ENCODE measurements around the gene CADPS2. TPM values are rescaled to one million over a fixed set of nuclear protein-coding genes. Genes with fewer than 3 reads are reported as not detected.

The CADPS2 gene
- total and polyA plus RNA-seq, 7 donors, result 1.5 to 3.6 (median 2.1) TPM

- intact Hi-C loops (cut with DNase I), result no loop called here
- no peak overlapping the region for H3K4me3 ChIP-seq
- 58 to 69% (median 65%) methylated on average over 3 of the region's 3 CpGs for WGBS, 3 donors
- no peaks in the 10 kb centered on the region for H3K4me1 ChIP-seq
- no peak for TF ChIP-seq CTCF (IDR thresholded peaks at IDR 0.05)
- ATAC-seq, result no peak
- H3K27me3 ChIP-seq (ENCODE audit: insufficient read depth in 3 of 3, low read length in 2 of 3), result no peaks in the 10 kb centered on the region
- no peak overlapping the region for H3K27ac ChIP-seq
- no peaks in the 10 kb centered on the region for H3K9me3 ChIP-seq
- DNase-seq, result no peak
- H3K36me3 ChIP-seq (ENCODE audit: insufficient read depth in 1 of 2, low read depth in 1 of 2), result no peaks in the 10 kb centered on the region
These were observed 252.8 kb downstream of the CADPS2 start for GRCh38 chr7:122633472-122633871.

GRCh38 chr7:122632238-122632637 lies 254.0 kb downstream of the CADPS2 start:
- Histone ChIP-seq H3K4me1 (no peaks in the 10 kb centered on the region), H3K9me3 (no peaks in the 10 kb centered on the region), H3K27me3 (ENCODE audit: insufficient read depth in 3 of 3, low read length in 2 of 3) (no peaks in the 10 kb centered on the region), H3K36me3 (ENCODE audit: insufficient read depth in 1 of 2, low read depth in 1 of 2) (no peaks in the 10 kb centered on the region), H3K27ac (no peak overlapping the region), H3K4me3 (no peak overlapping the region)
- TF ChIP-seq CTCF (IDR thresholded peaks at IDR 0.05), result no peak
- ATAC-seq (no peak), DNase-seq (no peak)
- intact Hi-C loops (cut with DNase I), result no loop called here

- no peak for DNase-seq
- H3K4me1 ChIP-seq, result no peaks in the 10 kb centered on the region
- H3K4me3 ChIP-seq, result no peak overlapping the region
- no peak overlapping the region for H3K27ac ChIP-seq
- ATAC-seq, result no peak
- no peaks in the 10 kb centered on the region for H3K9me3 ChIP-seq
- H3K27me3 ChIP-seq (ENCODE audit: insufficient read depth in 3 of 3, low read length in 2 of 3), result no peaks in the 10 kb centered on the region
- intact Hi-C loops (cut with DNase I), result no loop called here
- H3K36me3 ChIP-seq (ENCODE audit: insufficient read depth in 1 of 2, low read depth in 1 of 2), result no peaks in the 10 kb centered on the region
- TF ChIP-seq CTCF (IDR thresholded peaks at IDR 0.05), result no peak
These were observed 256.8 kb downstream of the CADPS2 start for GRCh38 chr7:122629412-122629953.

- DNase-seq (no peak), ATAC-seq (no peak)
- H3K36me3 ChIP-seq (ENCODE audit: insufficient read depth in 1 of 2, low read depth in 1 of 2), result no peaks in the 10 kb centered on the region
- no peak overlapping the region for H3K4me3 ChIP-seq
- intact Hi-C loops (cut with DNase I), result no loop called here
- no peaks in the 10 kb centered on the region for H3K4me1 ChIP-seq
- H3K9me3 ChIP-seq, result no peaks in the 10 kb centered on the region
- 92 to 93% (median 93%) methylated on average over 5 of the region's 5 CpGs for WGBS, 3 donors
- TF ChIP-seq CTCF (IDR thresholded peaks at IDR 0.05), result no peak
- no peak overlapping the region for H3K27ac ChIP-seq
- H3K27me3 ChIP-seq (ENCODE audit: insufficient read depth in 3 of 3, low read length in 2 of 3), result no peaks in the 10 kb centered on the region
These were observed 257.4 kb downstream of the CADPS2 start for GRCh38 chr7:122628651-122629411.

GRCh38 chr7:122626785-122627184 lies 259.5 kb downstream of the CADPS2 start:
- Histone ChIP-seq H3K36me3 (ENCODE audit: insufficient read depth in 1 of 2, low read depth in 1 of 2) (no peaks in the 10 kb centered on the region), H3K9me3 (no peaks in the 10 kb centered on the region), H3K27me3 (ENCODE audit: insufficient read depth in 3 of 3, low read length in 2 of 3) (no peaks in the 10 kb centered on the region), H3K27ac (no peak overlapping the region), H3K4me1 (no peaks in the 10 kb centered on the region), H3K4me3 (no peak overlapping the region)
- ATAC-seq (no peak), DNase-seq (no peak)
- WGBS, 3 donors, result 87 to 93% (median 87%) methylated on average over 3 of the region's 3 CpGs
- no peak for TF ChIP-seq CTCF (IDR thresholded peaks at IDR 0.05)
- intact Hi-C loops (cut with DNase I), result no loop called here

All from psoas muscle (tissue), 8 donors.